GM12878 (cell line): ENCODE measurements around the gene RAB10. TPM values are rescaled to one million over a fixed set of nuclear protein-coding genes. Genes with fewer than 3 reads are reported as not detected.

Experiments
- ATAC-seq: fragments of 200-7000 bp; cut with Tn5 transposase; 3 replicates; pipeline ENCODE4 v1.9.1; 2020; ENCODE audit warnings: mild to moderate bottlenecking, moderate library complexity
- BruUV-seq: library from RNA; stranded (reverse); fragments of 400-500 nt; replicated peaks from 2 replicates; lab custom pipeline; 2021; lab: Mats Ljungman, UMichigan
- CTCF ChIA-PET: fragments of 300-600 bp; sonication (Branson Sonifier 250); formaldehyde crosslinking; extraction: SDS; loops from one replicate; lab custom pipeline; 2021; ENCODE audit warnings: inconsistent platforms; lab: Yijun Ruan, JAX
- POLR2A ChIA-PET: fragments of 350-600 bp; formaldehyde crosslinking; extraction: SDS; loops from one replicate; lab custom pipeline; 2021; ENCODE audit warnings: inconsistent platforms; lab: Charles Lee
- RAD21 ChIA-PET: fragments of 300-600 bp; sonication (Branson Sonifier 250); formaldehyde crosslinking; loops from one replicate; lab custom pipeline; 2023; ENCODE audit warnings: antibody characterized with exemption; ENCODE audit not compliant: unreplicated experiment; lab: Charles Lee
- SMC1A ChIA-PET: fragments of 300-600 bp; sonication (Branson Sonifier 250); formaldehyde crosslinking; loops from one replicate; lab custom pipeline; 2023; ENCODE audit not compliant: unreplicated experiment, uncharacterized antibody; lab: Charles Lee
- DNase-seq: peaks from one replicate; pipeline ENCODE4 v3.0.0-alpha.2; 2011; ENCODE audit warnings: low read depth, low spot score
- FAIRE-seq: peaks from 3 replicates; lab custom pipeline; 2011; peaks lifted over from hg19 to GRCh38; lab: Jason Lieb, UNC
- H2AFZ ChIP-seq: 2 replicates; pipeline ENCODE4 v1.6.0; 2011; ENCODE audit warnings: low read depth, low read length, control low read depth; ENCODE audit not compliant: control insufficient read depth
- H3K27ac ChIP-seq: 2 replicates; pipeline ENCODE4 v1.5.1; 2011; ENCODE audit warnings: control low read depth; ENCODE audit not compliant: control insufficient read depth, insufficient read depth
- H3K27me3 ChIP-seq, 2 experiments: replicated peaks in 1 of 2; 2 replicates each; pipeline versions ENCODE4 v1.6.0 to v1.6.1; 2011; ENCODE audit warnings: low read length in 1 of 2; ENCODE audit not compliant: control insufficient read depth in 2 of 2, insufficient read depth in 2 of 2
- H3K36me3 ChIP-seq, 2 experiments: 2 replicates each; pipeline ENCODE4 v1.5.1; 2011; ENCODE audit warnings: low read length in 1 of 2; ENCODE audit not compliant: control insufficient read depth in 2 of 2, insufficient read depth in 2 of 2
- H3K4me1 ChIP-seq: 2 replicates; pipeline ENCODE4 v1.6.1; 2011; ENCODE audit warnings: mild to moderate bottlenecking, low read length, moderate library complexity, mixed read lengths; ENCODE audit not compliant: control insufficient read depth, insufficient read depth
- H3K4me2 ChIP-seq: 2 replicates; pipeline ENCODE4 v1.6.0; 2011; ENCODE audit warnings: control low read depth; ENCODE audit not compliant: control insufficient read depth, insufficient read depth
- H3K4me3 ChIP-seq: fragments of 200-600 bp; sonication (generic); 2 replicates; pipeline ENCODE4 v1.5.1; 2016
- H3K79me2 ChIP-seq: 2 replicates; pipeline ENCODE4 v1.6.0; 2011; ENCODE audit warnings: low read length; ENCODE audit not compliant: control insufficient read depth, insufficient read depth
- H3K9ac ChIP-seq: 2 replicates; pipeline ENCODE4 v1.8.0; 2011; ENCODE audit warnings: low read length, control low read depth, mixed read lengths; ENCODE audit not compliant: control insufficient read depth, insufficient read depth
- H3K9me3 ChIP-seq: replicated peaks from 3 replicates; pipeline ENCODE4 v1.5.1; 2011; ENCODE audit warnings: mild to moderate bottlenecking, low read length; ENCODE audit not compliant: control insufficient read depth, insufficient read depth
- H4K20me1 ChIP-seq: 2 replicates; pipeline ENCODE4 v1.6.0; 2011; ENCODE audit not compliant: control insufficient read depth, insufficient read depth
- CREB1 ChIP-seq: IDR thresholded peaks from 2 replicates; pipeline ENCODE4 v1.6.1; 2012; ENCODE audit warnings: low read depth, mild to moderate bottlenecking, inconsistent platforms
- DPF2 ChIP-seq: fragments of 450-650 bp; IDR thresholded peaks from 2 replicates; pipeline ENCODE4 v1.6.1; 2017; ENCODE audit warnings: mild to moderate bottlenecking
- FOXM1 ChIP-seq: IDR thresholded peaks from 2 replicates; pipeline ENCODE4 v1.6.1; 2012; ENCODE audit warnings: low read depth, mild to moderate bottlenecking, inconsistent platforms, low read length, moderate library complexity
- MEF2A ChIP-seq: IDR thresholded peaks from 2 replicates; pipeline ENCODE4 v1.6.1; 2011; ENCODE audit warnings: low read depth, mild to moderate bottlenecking, low read length, moderate library complexity; ENCODE audit not compliant: insufficient read depth
- MXI1 ChIP-seq: fragments of 150-350 bp; IDR thresholded peaks from 2 replicates; pipeline ENCODE4 v1.6.1; 2011; ENCODE audit warnings: low read depth, mild to moderate bottlenecking, inconsistent platforms, low read length, improper control_type of control experiment
- NR2C1 ChIP-seq: fragments of 450-650 bp; IDR thresholded peaks from 2 replicates; pipeline ENCODE4 v1.6.1; 2017; ENCODE audit warnings: antibody characterized with exemption, mild to moderate bottlenecking, moderate library complexity
- PAX5 ChIP-seq: IDR thresholded peaks from 2 replicates; pipeline ENCODE4 v1.6.1; 2011; ENCODE audit warnings: low read depth, low read length, borderline replicate concordance
- SKIL ChIP-seq: fragments of 450-650 bp; IDR thresholded peaks from 2 replicates; pipeline ENCODE4 v1.6.1; 2017; ENCODE audit warnings: mild to moderate bottlenecking, low read depth, inconsistent platforms; ENCODE audit not compliant: poor library complexity, severe bottlenecking
- STAT1 ChIP-seq: fragments of 450-650 bp; conservative IDR thresholded peaks from 2 replicates; pipeline ENCODE4 v1.6.1; 2014; ENCODE audit warnings: antibody characterized with exemption, mild to moderate bottlenecking
- ZNF274 ChIP-seq: IDR thresholded peaks from one replicate; pipeline ENCODE4 v1.8.0; 2011; ENCODE audit not compliant: insufficient read length, insufficient read depth
- WGBS: methylation state at CpG from one replicate; pipeline ENCODE4 v1.1.6; 2016; ENCODE audit warnings: low lambda C conversion rate; ENCODE audit not compliant: insufficient replicate concordance, insufficient coverage; ENCODE audit errors: missing lambda C conversion rate; 5-methylcytosine and 5-hydroxymethylcytosine counted together
- in situ Hi-C: fragments of 300-500 bp; cut with MboI; formaldehyde crosslinking; loops from 9 replicates; pipeline ENCODE4 v1.14.3; 2018; ENCODE audit warnings: mixed read lengths
- intact Hi-C: fragments of 100-400 bp; cut with micrococcal nuclease; formaldehyde crosslinking; loops from one replicate; pipeline ENCODE4 v1.14.2; 2022; ENCODE audit not compliant: unreplicated experiment
- polyA plus RNA-seq, 11 experiments: library from polyadenylated mRNA; depleted of rRNA in 4 of 11; unstranded in 6 of 11; stranded (reverse) in 5 of 11; fragments of >200 nt; fragmentation: Nextera tagmentation in 4 of 11; fragmentation: Illumina TruSeq in 1 of 11; extraction: Ambion mirVana in 4 of 11; extraction: Trizol in 1 of 11; gene quantifications; 1 replicate in 1 of 11; 2 replicates in 10 of 11; pipeline versions ENCODE4 v1.2.1 to v1.2.3, GENCODE V29; 2011 to 2016; ENCODE audit warnings: inconsistent platforms in 2 of 11, missing spikeins in 2 of 11, low read depth in 1 of 11
- total RNA-seq, 4 experiments: library from RNA; depleted of rRNA in 3 of 4; stranded (reverse); fragments of >200 nt in 3 of 4; fragmentation: Illumina TruSeq in 1 of 4; extraction: Trizol in 1 of 4; gene quantifications; 2 replicates each; pipeline versions ENCODE4 v1.2.1 to v1.2.3, GENCODE V29; 2013 to 2021

Gene RAB10
- total and polyA plus RNA-seq, 10 of the 15 experiments (the other 5 are each of a cell fraction or from before 2014, with no cell fraction given), result 13.3 to 109 (median 82.0) TPM

- ATAC-seq (no peak), FAIRE-seq (no peak), DNase-seq (no peak)
- Histone ChIP-seq H3K79me2 (no peaks in the 10 kb centered on the region), H2AFZ (no peak overlapping the region), H4K20me1 (no peaks in the 10 kb centered on the region), H3K27ac (no peak overlapping the region), H3K4me3 (no peak overlapping the region), H3K4me1 (peaks cover 4% of the 10 kb centered on the region; the same call in 1 of the 2 replicates), H3K9ac (no peak overlapping the region), H3K9me3 (0 out of 3 replicates have a peak, but pooled peaks cover 2% of the 10 kb centered on the region), H3K36me3 (no peaks in the 10 kb centered on the region), H3K27me3 (no peaks in the 10 kb centered on the region), H3K4me2 (no peak overlapping the region)
- TF ChIP-seq ZNF274 (no peak), PAX5 (no peak), CREB1 (no peak)
- CTCF ChIA-PET, result interaction anchor here (0.6 to 1.2 kb wide), 2 partner anchors 20 to 135 kb away, joined by 3 to 7 read pairs; no protein-coding TSS in a partner anchor
- SMC1A ChIA-PET, result interaction anchor here (1.0 to 1.4 kb wide), 2 partner anchors 61 to 134 kb away, joined by 3 read pairs; no protein-coding TSS in a partner anchor
- POLR2A ChIA-PET, result no interaction called here
- 64% methylated on average over 6 of the region's 6 CpGs for WGBS
- intact Hi-C loops, result no loop called here
- RAD21 ChIA-PET, result no interaction called here
- in situ Hi-C loops, result no loop called here
- BruUV-seq, result no TSS peak
These were observed 22.3 kb upstream of the RAB10 start for GRCh38 chr2:26011609-26011989.

GRCh38 chr2:26011990-26012856 lies 21.7 kb upstream of the RAB10 start:
- no peaks in the 10 kb centered on the region for H4K20me1 ChIP-seq
- WGBS, result 55% methylated on average over 14 of the region's 14 CpGs
- no peaks in the 10 kb centered on the region for H3K27me3 ChIP-seq
- peaks cover 4% of the 10 kb centered on the region; the same call in 1 of the 2 replicates for H3K4me1 ChIP-seq
- ChIA-PET RAD21 (no interaction called here), POLR2A (interaction anchor here (0.6 kb wide), 1 partner anchor 62 kb away, joined by 4 read pairs; no protein-coding TSS in a partner anchor), CTCF (interaction anchor here (0.6 to 1.2 kb wide), 2 partner anchors 20 to 134 kb away, joined by 3 to 7 read pairs; no protein-coding TSS in a partner anchor), SMC1A (interaction anchor here (1.0 to 1.4 kb wide), 2 partner anchors 60 to 133 kb away, joined by 3 read pairs; no protein-coding TSS in a partner anchor)
- H3K36me3 ChIP-seq, result no peaks in the 10 kb centered on the region
- H3K4me2 ChIP-seq, result no peak overlapping the region
- BruUV-seq, result no TSS peak
- H3K27ac ChIP-seq, result no peak overlapping the region
- H3K9me3 ChIP-seq, result 0 out of 3 replicates have a peak, but pooled peaks cover 2% of the 10 kb centered on the region
- no peak for TF ChIP-seq DPF2
- no peak for TF ChIP-seq MEF2A
- no peak for TF ChIP-seq NR2C1
- TF ChIP-seq SKIL, result no peak
- TF ChIP-seq FOXM1, result no peak
- TF ChIP-seq CREB1, result no peak
- TF ChIP-seq STAT1, result no peak
- no peak for TF ChIP-seq MXI1
- intact Hi-C loops, result no loop called here
- no peaks in the 10 kb centered on the region for H3K79me2 ChIP-seq
- no peak overlapping the region for H3K4me3 ChIP-seq
- DNase-seq (no peak), ATAC-seq (no peak), FAIRE-seq (no peak)
- H2AFZ ChIP-seq, result no peak overlapping the region
- no peak overlapping the region for H3K9ac ChIP-seq
- in situ Hi-C loops, result no loop called here
